Keratinocyte (primary cell): Measurements from ENCODE around the gene KANTR. TPM values are rescaled to one million over a fixed set of nuclear protein-coding genes. Genes with fewer than 3 reads are reported as not detected.
A peak's percentile ranks its signal among the peaks of the same experiment; 100 is the strongest.

Experiments
- DNase-seq: peaks from one replicate; pipeline ENCODE4 v3.0.0-alpha.2; 2011; ENCODE audit warnings: low read depth, missing footprints, low spot score
- FAIRE-seq: peaks from 2 replicates; lab custom pipeline; 2011; peaks lifted over from hg19 to GRCh38; lab: Jason Lieb, UNC
- H2AFZ ChIP-seq: 2 replicates; pipeline ENCODE4 v1.6.0; 2012; ENCODE audit warnings: low read length, control low read depth, inconsistent platforms; ENCODE audit not compliant: control insufficient read depth
- H3K27ac ChIP-seq: 2 replicates; pipeline ENCODE4 v1.5.1; 2011; ENCODE audit warnings: low read length; ENCODE audit not compliant: control insufficient read depth, insufficient read depth
- H3K27me3 ChIP-seq: 3 replicates; pipeline ENCODE4 v1.6.0; 2011; ENCODE audit warnings: low read length; ENCODE audit not compliant: control insufficient read depth, insufficient read depth; ENCODE audit errors: extremely low read depth
- H3K36me3 ChIP-seq, 2 experiments: 2 replicates in 1 of 2; 3 replicates in 1 of 2; pipeline ENCODE4 v1.5.1; 2011; ENCODE audit warnings: low read length in 2 of 2, mild to moderate bottlenecking in 1 of 2; ENCODE audit not compliant: control insufficient read depth in 2 of 2, insufficient read depth in 2 of 2; ENCODE audit errors: extremely low read depth in 1 of 2
- H3K4me1 ChIP-seq: 3 replicates; pipeline ENCODE4 v1.5.1; 2011; ENCODE audit warnings: low read length; ENCODE audit not compliant: control insufficient read depth, insufficient read depth; ENCODE audit errors: extremely low read depth
- H3K4me2 ChIP-seq: 3 replicates; pipeline ENCODE4 v1.6.0; 2011; ENCODE audit warnings: low read depth, low read length; ENCODE audit not compliant: control insufficient read depth, insufficient read depth; ENCODE audit errors: extremely low read depth
- H3K4me3 ChIP-seq, 3 experiments: fragments of 200-600 bp in 1 of 3; sonication (generic) in 1 of 3; 2 replicates in 2 of 3; 3 replicates in 1 of 3; pipeline ENCODE4 v1.5.1; 2011 to 2016; ENCODE audit warnings: low read length in 3 of 3, mild to moderate bottlenecking in 3 of 3, control low read depth in 2 of 3, inconsistent platforms in 1 of 3, low read depth in 1 of 3, mixed read lengths in 1 of 3, mixed run types in 1 of 3, moderate library complexity in 1 of 3; ENCODE audit not compliant: control insufficient read depth in 2 of 3, insufficient read depth in 2 of 3; ENCODE audit errors: extremely low read depth in 1 of 3
- H3K79me2 ChIP-seq: 2 replicates; pipeline ENCODE4 v1.6.0; 2012; ENCODE audit warnings: low read length; ENCODE audit not compliant: control insufficient read depth, insufficient read depth
- H3K9ac ChIP-seq: 3 replicates; pipeline ENCODE4 v1.6.0; 2011; ENCODE audit warnings: low read length; ENCODE audit not compliant: control insufficient read depth, insufficient read depth; ENCODE audit errors: extremely low read depth
- H3K9me1 ChIP-seq: 3 replicates; pipeline ENCODE4 v1.6.0; 2011; ENCODE audit warnings: low read length; ENCODE audit not compliant: control insufficient read depth, insufficient read depth; ENCODE audit errors: extremely low read depth
- H3K9me3 ChIP-seq: 2 replicates; pipeline ENCODE4 v1.5.1; 2012; ENCODE audit warnings: low read depth, low read length; ENCODE audit not compliant: control insufficient read depth
- H4K20me1 ChIP-seq: 3 replicates; pipeline ENCODE4 v1.6.0; 2011; ENCODE audit warnings: low read length; ENCODE audit not compliant: control insufficient read depth, insufficient read depth; ENCODE audit errors: extremely low read depth
- EZH2 ChIP-seq: IDR thresholded peaks from one replicate; pipeline ENCODE4 v1.6.1; 2012; ENCODE audit warnings: inconsistent platforms, mild to moderate bottlenecking, low read length, moderate library complexity
- dilution Hi-C: fragments of 300-500 bp; cut with MboI; formaldehyde crosslinking; loops from one replicate; pipeline ENCODE4 v1.7.0; 2020; ENCODE audit warnings: low sequenced_read_pairs; ENCODE audit not compliant: extremely low pct_ligation_motif_present
- polyA plus RNA-seq, 5 experiments: library from polyadenylated mRNA; depleted of rRNA in 3 of 5; stranded (reverse) in 3 of 5; stranded (forward) in 1 of 5; unstranded in 1 of 5; fragments of >200 nt; gene quantifications; 1 replicate in 1 of 5; 2 replicates in 3 of 5; 3 replicates in 1 of 5; pipeline versions ENCODE4 v1.2.1 to v1.2.3, GENCODE V29; 2011 to 2012; ENCODE audit warnings: missing spikeins in 2 of 5, low read depth in 1 of 5, low replicate concordance in 1 of 5
- TF ChIP-seq, protein P1 (sequence below), 3 experiments: IDR thresholded peaks in 1 of 3; conservative IDR thresholded peaks in 1 of 3; optimal IDR thresholded peaks in 1 of 3; 2 replicates in 2 of 3; 3 replicates in 1 of 3; pipeline versions ENCODE3 to v1.5.1; 2011; ENCODE audit warnings: low read length in 3 of 3, mild to moderate bottlenecking in 3 of 3, moderate library complexity in 2 of 3, control low read depth in 1 of 3, inconsistent platforms in 1 of 3; ENCODE audit not compliant: insufficient read depth in 2 of 3; ENCODE audit errors: extremely low read depth in 1 of 3

Gene KANTR
- polyA plus RNA-seq, 1 donor (not counting 4 experiments of a cell fraction or from before 2014, with no cell fraction given), result 3.8 TPM

DNA sequence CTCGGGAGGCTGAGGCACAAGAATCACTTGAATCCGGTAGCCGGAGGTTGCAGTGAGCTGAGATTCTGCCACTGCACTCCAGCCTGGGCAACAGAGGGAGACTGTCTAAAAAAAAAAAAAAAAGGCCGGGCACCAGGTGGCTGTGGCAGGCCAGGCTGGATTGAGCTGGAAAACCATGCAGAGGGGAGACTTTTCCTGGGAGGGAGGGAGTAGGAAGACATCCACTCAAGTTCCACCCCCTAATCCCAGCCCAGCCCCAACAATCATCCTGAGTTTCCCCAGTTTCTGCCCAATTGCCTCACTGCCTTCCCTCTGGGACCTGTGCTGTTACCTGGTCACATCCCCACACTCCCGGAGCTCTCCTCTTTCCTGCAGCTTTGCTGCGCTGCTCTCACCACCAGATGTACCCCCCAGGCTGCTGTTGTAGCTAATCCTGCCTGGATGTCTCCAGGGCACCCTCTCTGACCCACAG, 20.8 kb upstream of the KANTR start:
- TF ChIP-seq, protein P1, sequence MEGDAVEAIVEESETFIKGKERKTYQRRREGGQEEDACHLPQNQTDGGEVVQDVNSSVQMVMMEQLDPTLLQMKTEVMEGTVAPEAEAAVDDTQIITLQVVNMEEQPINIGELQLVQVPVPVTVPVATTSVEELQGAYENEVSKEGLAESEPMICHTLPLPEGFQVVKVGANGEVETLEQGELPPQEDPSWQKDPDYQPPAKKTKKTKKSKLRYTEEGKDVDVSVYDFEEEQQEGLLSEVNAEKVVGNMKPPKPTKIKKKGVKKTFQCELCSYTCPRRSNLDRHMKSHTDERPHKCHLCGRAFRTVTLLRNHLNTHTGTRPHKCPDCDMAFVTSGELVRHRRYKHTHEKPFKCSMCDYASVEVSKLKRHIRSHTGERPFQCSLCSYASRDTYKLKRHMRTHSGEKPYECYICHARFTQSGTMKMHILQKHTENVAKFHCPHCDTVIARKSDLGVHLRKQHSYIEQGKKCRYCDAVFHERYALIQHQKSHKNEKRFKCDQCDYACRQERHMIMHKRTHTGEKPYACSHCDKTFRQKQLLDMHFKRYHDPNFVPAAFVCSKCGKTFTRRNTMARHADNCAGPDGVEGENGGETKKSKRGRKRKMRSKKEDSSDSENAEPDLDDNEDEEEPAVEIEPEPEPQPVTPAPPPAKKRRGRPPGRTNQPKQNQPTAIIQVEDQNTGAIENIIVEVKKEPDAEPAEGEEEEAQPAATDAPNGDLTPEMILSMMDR (optimal IDR thresholded peaks at IDR 0.05 in 1 of 3, IDR thresholded peaks at IDR 0.05 in 1 of 3, conservative IDR thresholded peaks at IDR 0.05 in 1 of 3; ENCODE audit: extremely low read depth in 1 of 3, insufficient read depth in 2 of 3, low read length in 3 of 3), result no peak
- no peak for TF ChIP-seq EZH2
- no peaks in the 10 kb centered on the region for H3K36me3 ChIP-seq
- dilution Hi-C loops, result no loop called here
- H3K4me1 ChIP-seq, result no peaks in the 10 kb centered on the region
- no peaks in the 10 kb centered on the region for H3K27me3 ChIP-seq
- FAIRE-seq (no peak), DNase-seq (no peak)
- no peak overlapping the region for H3K27ac ChIP-seq
- no peak overlapping the region for H3K9ac ChIP-seq
- no peaks in the 10 kb centered on the region for H3K79me2 ChIP-seq
- H3K4me3 ChIP-seq, result no peak overlapping the region
- no peak overlapping the region for H3K4me2 ChIP-seq
- peak overlapping the region; percentile 43 for H2AFZ ChIP-seq
- no peaks in the 10 kb centered on the region for H4K20me1 ChIP-seq
- no peaks in the 10 kb centered on the region for H3K9me3 ChIP-seq
- no peaks in the 10 kb centered on the region for H3K9me1 ChIP-seq

DNA sequence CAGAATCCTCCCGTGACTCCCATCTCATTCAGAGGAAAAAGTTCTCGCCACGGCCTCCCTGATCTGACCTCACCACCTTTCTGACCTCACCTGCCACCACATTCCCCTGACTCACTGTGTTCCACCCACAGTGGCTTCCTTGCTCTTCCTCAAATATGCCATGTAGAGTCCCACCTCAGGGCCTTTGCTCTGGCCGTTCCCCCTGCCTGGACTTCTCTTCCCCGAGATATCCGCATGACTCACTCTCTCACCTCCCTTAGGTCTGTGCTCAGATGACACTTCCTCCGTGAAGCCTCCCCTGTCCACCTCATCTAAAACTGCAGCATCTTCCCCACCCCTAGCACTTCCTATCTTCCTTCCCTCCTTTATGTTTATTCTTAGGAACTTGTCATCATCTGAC, 18.9 kb upstream of the KANTR start:
- H3K27me3 ChIP-seq, result no peaks in the 10 kb centered on the region
- DNase-seq (no peak), FAIRE-seq (no peak)
- H3K4me3 ChIP-seq, result no peak overlapping the region
- no peak overlapping the region for H3K9ac ChIP-seq
- H3K9me1 ChIP-seq, result no peaks in the 10 kb centered on the region
- no peak overlapping the region for H3K27ac ChIP-seq
- no peaks in the 10 kb centered on the region for H4K20me1 ChIP-seq
- H3K79me2 ChIP-seq, result no peaks in the 10 kb centered on the region
- no peaks in the 10 kb centered on the region for H3K36me3 ChIP-seq
- dilution Hi-C loops, result no loop called here
- H3K9me3 ChIP-seq, result no peaks in the 10 kb centered on the region
- no peak overlapping the region for H2AFZ ChIP-seq
- no peak overlapping the region for H3K4me2 ChIP-seq
- no peak for TF ChIP-seq EZH2
- TF ChIP-seq, protein P1 (optimal IDR thresholded peaks at IDR 0.05 in 1 of 3, IDR thresholded peaks at IDR 0.05 in 1 of 3, conservative IDR thresholded peaks at IDR 0.05 in 1 of 3; ENCODE audit: extremely low read depth in 1 of 3, insufficient read depth in 2 of 3, low read length in 3 of 3), result no peak
- H3K4me1 ChIP-seq, result no peaks in the 10 kb centered on the region
